GM12878 (cell line): ENCODE measurements around the gene ARFGAP3. TPM values are rescaled to one million over a fixed set of nuclear protein-coding genes. Genes with fewer than 3 reads are reported as not detected.

Source experiments
- ATAC-seq: fragments of 200-7000 bp; cut with Tn5 transposase; 3 replicates; pipeline ENCODE4 v1.9.1; 2020; ENCODE audit warnings: mild to moderate bottlenecking, moderate library complexity
- BruUV-seq: library from RNA; stranded (reverse); fragments of 400-500 nt; replicated peaks from 2 replicates; lab custom pipeline; 2021; lab: Mats Ljungman, UMichigan
- CTCF ChIA-PET: fragments of 300-600 bp; sonication (Branson Sonifier 250); formaldehyde crosslinking; extraction: SDS; loops from one replicate; lab custom pipeline; 2021; ENCODE audit warnings: inconsistent platforms; lab: Yijun Ruan, JAX
- POLR2A ChIA-PET: fragments of 350-600 bp; formaldehyde crosslinking; extraction: SDS; loops from one replicate; lab custom pipeline; 2021; ENCODE audit warnings: inconsistent platforms; lab: Charles Lee
- RAD21 ChIA-PET: fragments of 300-600 bp; sonication (Branson Sonifier 250); formaldehyde crosslinking; loops from one replicate; lab custom pipeline; 2023; ENCODE audit warnings: antibody characterized with exemption; ENCODE audit not compliant: unreplicated experiment; lab: Charles Lee
- SMC1A ChIA-PET: fragments of 300-600 bp; sonication (Branson Sonifier 250); formaldehyde crosslinking; loops from one replicate; lab custom pipeline; 2023; ENCODE audit not compliant: unreplicated experiment, uncharacterized antibody; lab: Charles Lee
- DNase-seq: peaks from one replicate; pipeline ENCODE4 v3.0.0-alpha.2; 2011; ENCODE audit warnings: low read depth, low spot score
- FAIRE-seq: peaks from 3 replicates; lab custom pipeline; 2011; peaks lifted over from hg19 to GRCh38; lab: Jason Lieb, UNC
- H2AFZ ChIP-seq: 2 replicates; pipeline ENCODE4 v1.6.0; 2011; ENCODE audit warnings: low read depth, low read length, control low read depth; ENCODE audit not compliant: control insufficient read depth
- H3K27ac ChIP-seq: 2 replicates; pipeline ENCODE4 v1.5.1; 2011; ENCODE audit warnings: control low read depth; ENCODE audit not compliant: control insufficient read depth, insufficient read depth
- H3K27me3 ChIP-seq, 2 experiments: replicated peaks in 1 of 2; 2 replicates each; pipeline versions ENCODE4 v1.6.0 to v1.6.1; 2011; ENCODE audit warnings: low read length in 1 of 2; ENCODE audit not compliant: control insufficient read depth in 2 of 2, insufficient read depth in 2 of 2
- H3K36me3 ChIP-seq, 2 experiments: 2 replicates each; pipeline ENCODE4 v1.5.1; 2011; ENCODE audit warnings: low read length in 1 of 2; ENCODE audit not compliant: control insufficient read depth in 2 of 2, insufficient read depth in 2 of 2
- H3K4me1 ChIP-seq: 2 replicates; pipeline ENCODE4 v1.6.1; 2011; ENCODE audit warnings: mild to moderate bottlenecking, low read length, moderate library complexity, mixed read lengths; ENCODE audit not compliant: control insufficient read depth, insufficient read depth
- H3K4me2 ChIP-seq: 2 replicates; pipeline ENCODE4 v1.6.0; 2011; ENCODE audit warnings: control low read depth; ENCODE audit not compliant: control insufficient read depth, insufficient read depth
- H3K4me3 ChIP-seq: fragments of 200-600 bp; sonication (generic); 2 replicates; pipeline ENCODE4 v1.5.1; 2016
- H3K79me2 ChIP-seq: 2 replicates; pipeline ENCODE4 v1.6.0; 2011; ENCODE audit warnings: low read length; ENCODE audit not compliant: control insufficient read depth, insufficient read depth
- H3K9ac ChIP-seq: 2 replicates; pipeline ENCODE4 v1.8.0; 2011; ENCODE audit warnings: low read length, control low read depth, mixed read lengths; ENCODE audit not compliant: control insufficient read depth, insufficient read depth
- H3K9me3 ChIP-seq: replicated peaks from 3 replicates; pipeline ENCODE4 v1.5.1; 2011; ENCODE audit warnings: mild to moderate bottlenecking, low read length; ENCODE audit not compliant: control insufficient read depth, insufficient read depth
- H4K20me1 ChIP-seq: 2 replicates; pipeline ENCODE4 v1.6.0; 2011; ENCODE audit not compliant: control insufficient read depth, insufficient read depth
- GATAD2B ChIP-seq: fragments of 450-650 bp; conservative IDR thresholded peaks from 2 replicates; pipeline ENCODE4 v1.6.1; 2017; ENCODE audit warnings: low read depth, mild to moderate bottlenecking, moderate library complexity
- MYC ChIP-seq: IDR thresholded peaks from 2 replicates; pipeline ENCODE4 v1.6.1; 2011; ENCODE audit warnings: mild to moderate bottlenecking, low read length, moderate library complexity, inconsistent platforms; ENCODE audit not compliant: insufficient read depth, insufficient replicate concordance, insufficient read length, severe bottlenecking
- RCOR1 ChIP-seq: conservative IDR thresholded peaks from 2 replicates; pipeline ENCODE4 v1.6.1; 2012; ENCODE audit warnings: low read depth, low read length, improper control_type of control experiment
- WRNIP1 ChIP-seq: IDR thresholded peaks from 2 replicates; pipeline ENCODE4 v1.6.1; 2011; ENCODE audit warnings: low read depth, low read length, improper control_type of control experiment, borderline replicate concordance
- ZNF592 ChIP-seq: fragments of 450-650 bp; IDR thresholded peaks from 2 replicates; pipeline ENCODE4 v1.6.1; 2017; ENCODE audit warnings: mild to moderate bottlenecking, moderate library complexity
- WGBS: methylation state at CpG from one replicate; pipeline ENCODE4 v1.1.6; 2016; ENCODE audit warnings: low lambda C conversion rate; ENCODE audit not compliant: insufficient replicate concordance, insufficient coverage; ENCODE audit errors: missing lambda C conversion rate; 5-methylcytosine and 5-hydroxymethylcytosine counted together
- in situ Hi-C: fragments of 300-500 bp; cut with MboI; formaldehyde crosslinking; loops from 9 replicates; pipeline ENCODE4 v1.14.3; 2018; ENCODE audit warnings: mixed read lengths
- intact Hi-C: fragments of 100-400 bp; cut with micrococcal nuclease; formaldehyde crosslinking; loops from one replicate; pipeline ENCODE4 v1.14.2; 2022; ENCODE audit not compliant: unreplicated experiment
- polyA plus RNA-seq, 11 experiments: library from polyadenylated mRNA; depleted of rRNA in 4 of 11; unstranded in 6 of 11; stranded (reverse) in 5 of 11; fragments of >200 nt; fragmentation: Nextera tagmentation in 4 of 11; fragmentation: Illumina TruSeq in 1 of 11; extraction: Ambion mirVana in 4 of 11; extraction: Trizol in 1 of 11; gene quantifications; 1 replicate in 1 of 11; 2 replicates in 10 of 11; pipeline versions ENCODE4 v1.2.1 to v1.2.3, GENCODE V29; 2011 to 2016; ENCODE audit warnings: inconsistent platforms in 2 of 11, missing spikeins in 2 of 11, low read depth in 1 of 11
- total RNA-seq, 4 experiments: library from RNA; depleted of rRNA in 3 of 4; stranded (reverse); fragments of >200 nt in 3 of 4; fragmentation: Illumina TruSeq in 1 of 4; extraction: Trizol in 1 of 4; gene quantifications; 2 replicates each; pipeline versions ENCODE4 v1.2.1 to v1.2.3, GENCODE V29; 2013 to 2021

Gene ARFGAP3
- total and polyA plus RNA-seq, 10 of the 15 experiments (the other 5 are each of a cell fraction or from before 2014, with no cell fraction given) = 29.7 to 50.8 (median 39.5) TPM

GRCh38 chr22:42876041-42876440, 19.0 kb upstream of the ARFGAP3 start:
- Histone ChIP-seq H3K4me3 (no peak overlapping the region), H3K79me2 (no peaks in the 10 kb centered on the region), H3K9me3 (no peaks in the 10 kb centered on the region), H3K9ac (no peak overlapping the region), H2AFZ (no peak overlapping the region), H3K27ac (no peak overlapping the region), H4K20me1 (no peaks in the 10 kb centered on the region), H3K27me3 (no peaks in the 10 kb centered on the region), H3K4me1 (no peaks in the 10 kb centered on the region), H3K36me3 (peaks cover 25 to 55% of the 10 kb centered on the region in 2 experiments; a peak in 3 of 4 replicates), H3K4me2 (no peak overlapping the region)
- no peak for TF ChIP-seq WRNIP1
- TF ChIP-seq RCOR1 = no peak
- TF ChIP-seq MYC = no peak
- no peak for TF ChIP-seq GATAD2B
- no peak for TF ChIP-seq ZNF592
- FAIRE-seq (no peak), DNase-seq (no peak), ATAC-seq (no peak)
- WGBS = 99% methylated on average over 17 of the region's 17 CpGs
- ChIA-PET POLR2A (no interaction called here), CTCF (no interaction called here), RAD21 (no interaction called here), SMC1A (no interaction called here)
- intact Hi-C loops = no loop called here
- in situ Hi-C loops = no loop called here
- BruUV-seq = no TSS peak
